ENCODE data around the gene RGS3.

The RGS3 gene

DNA sequence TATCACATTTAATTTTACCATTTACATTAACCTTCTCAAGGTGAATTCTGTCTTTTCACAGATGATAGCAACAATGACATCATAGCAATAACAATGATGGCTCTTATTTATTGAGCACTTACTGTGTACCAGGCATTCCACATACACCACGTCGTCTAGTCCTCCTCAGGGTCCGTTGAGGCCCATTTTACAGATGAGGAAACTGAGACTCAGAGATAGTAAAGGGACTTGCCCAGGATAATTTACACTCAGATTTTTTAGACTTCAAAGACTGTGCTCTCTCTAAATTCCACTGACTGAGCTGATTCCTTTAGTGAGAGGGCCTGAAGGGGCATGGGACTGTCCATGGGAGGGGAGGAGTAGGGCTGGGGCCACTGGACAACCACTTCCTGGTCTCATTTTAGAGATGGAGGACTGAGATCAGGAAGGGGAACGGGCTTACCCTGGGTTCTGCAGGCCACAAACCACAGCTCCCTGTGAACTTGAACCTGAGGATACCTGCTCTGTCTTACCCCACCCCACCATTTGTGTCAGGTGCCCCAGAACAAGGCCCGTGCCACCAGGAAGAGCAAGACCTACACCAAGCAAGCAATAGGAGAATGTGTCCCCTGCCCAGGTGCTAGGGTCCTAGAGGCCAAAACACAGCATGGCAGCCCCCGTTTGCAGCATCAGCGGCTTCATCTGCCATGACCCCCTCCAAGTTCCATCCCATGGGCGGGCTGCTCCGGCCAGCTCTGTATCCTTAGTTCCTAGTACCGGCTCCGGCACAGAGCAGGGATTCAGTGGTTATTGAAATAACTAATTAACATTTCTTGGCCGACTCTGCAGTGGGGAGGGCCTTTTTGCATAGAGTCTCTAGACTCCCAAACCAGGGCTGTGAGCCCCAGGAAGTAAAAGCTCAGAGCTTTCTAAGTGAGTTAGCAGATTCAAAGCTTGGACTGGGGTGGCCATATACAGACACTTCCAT lies 96.6 kb downstream of the RGS3 start:
- H3K27me3 ChIP-seq: no peaks in the 10 kb centered on the region
- H3K4me3 ChIP-seq (ENCODE audit: low read depth, low read length): no peak overlapping the region
- H3K9me3 ChIP-seq: no peaks in the 10 kb centered on the region
- TF ChIP-seq CTCF (IDR thresholded peaks at IDR 0.05; ENCODE audit: low read depth, low read length): no peak
- H3K4me1 ChIP-seq: peaks cover 16% of the 10 kb centered on the region
- no peaks in the 10 kb centered on the region for H3K36me3 ChIP-seq
- DNase-seq: no peak

GRCh38 chr9:113562653-113563381 lies 99.3 kb downstream of the RGS3 start:
- no peak for DNase-seq
- H3K9me3 ChIP-seq: no peaks in the 10 kb centered on the region
- no peaks in the 10 kb centered on the region for H3K27me3 ChIP-seq
- H3K4me1 ChIP-seq: peaks cover 30% of the 10 kb centered on the region
- TF ChIP-seq CTCF (IDR thresholded peaks at IDR 0.05; ENCODE audit: low read depth, low read length): no peak
- no peak overlapping the region for H3K4me3 ChIP-seq (ENCODE audit: low read depth, low read length)
- no peaks in the 10 kb centered on the region for H3K36me3 ChIP-seq

- H3K36me3 ChIP-seq: no peaks in the 10 kb centered on the region
- no peaks in the 10 kb centered on the region for H3K27me3 ChIP-seq
- H3K4me1 ChIP-seq: peaks cover 32% of the 10 kb centered on the region
- no peak overlapping the region; the same call in 1 of the 2 replicates for H3K4me3 ChIP-seq (ENCODE audit: low read depth, low read length)
- DNase-seq: no peak
- H3K9me3 ChIP-seq: no peaks in the 10 kb centered on the region
- TF ChIP-seq CTCF (IDR thresholded peaks at IDR 0.05; ENCODE audit: low read depth, low read length): no peak
These were observed 100.4 kb downstream of the RGS3 start for GRCh38 chr9:113563826-113564497.

DNA sequence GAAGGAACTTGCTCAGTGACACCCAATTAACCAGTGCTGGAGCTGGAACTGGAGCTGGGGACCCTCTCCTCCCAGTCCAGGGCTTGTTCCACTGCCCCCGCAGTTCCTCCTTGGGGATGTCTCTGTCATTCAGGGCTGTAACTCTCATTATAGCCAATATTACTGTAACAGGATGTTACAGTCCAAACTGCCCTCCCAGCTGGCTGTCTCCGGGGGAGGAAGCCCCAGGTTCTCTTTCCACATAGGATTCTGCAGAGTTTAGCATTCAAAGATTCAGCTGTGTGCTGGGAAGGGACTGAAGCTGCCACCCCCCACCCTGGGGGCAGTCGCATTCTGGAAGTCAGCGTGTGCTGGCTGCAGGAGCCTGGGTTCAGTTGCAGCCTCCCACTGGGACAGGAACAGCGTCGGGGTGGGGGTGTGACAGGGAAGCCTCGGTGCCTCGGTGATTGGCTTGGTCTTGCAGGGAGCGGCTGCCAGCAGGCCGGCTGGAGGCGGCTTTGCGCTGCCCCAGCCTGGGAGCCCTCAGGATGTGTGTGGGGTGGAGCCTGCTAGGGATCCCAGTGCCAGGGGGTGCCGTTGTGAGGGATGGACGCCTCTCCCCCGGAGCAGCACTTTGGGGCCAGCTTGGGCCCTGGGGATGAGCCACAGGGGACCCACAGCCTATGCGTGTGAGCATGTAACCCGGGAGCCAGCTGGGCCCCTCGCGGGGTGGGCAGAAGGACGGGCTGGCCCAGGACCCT lies 101.1 kb downstream of the RGS3 start:
- Histone ChIP-seq H3K4me3 (ENCODE audit: low read depth, low read length) (peak overlapping the region; percentile 85), H3K36me3 (no peaks in the 10 kb centered on the region), H3K9me3 (no peaks in the 10 kb centered on the region), H3K27me3 (no peaks in the 10 kb centered on the region), H3K4me1 (peaks cover 25% of the 10 kb centered on the region)
- peak; percentile 82 for DNase-seq
- no peak for TF ChIP-seq CTCF (IDR thresholded peaks at IDR 0.05; ENCODE audit: low read depth, low read length)

DNA sequence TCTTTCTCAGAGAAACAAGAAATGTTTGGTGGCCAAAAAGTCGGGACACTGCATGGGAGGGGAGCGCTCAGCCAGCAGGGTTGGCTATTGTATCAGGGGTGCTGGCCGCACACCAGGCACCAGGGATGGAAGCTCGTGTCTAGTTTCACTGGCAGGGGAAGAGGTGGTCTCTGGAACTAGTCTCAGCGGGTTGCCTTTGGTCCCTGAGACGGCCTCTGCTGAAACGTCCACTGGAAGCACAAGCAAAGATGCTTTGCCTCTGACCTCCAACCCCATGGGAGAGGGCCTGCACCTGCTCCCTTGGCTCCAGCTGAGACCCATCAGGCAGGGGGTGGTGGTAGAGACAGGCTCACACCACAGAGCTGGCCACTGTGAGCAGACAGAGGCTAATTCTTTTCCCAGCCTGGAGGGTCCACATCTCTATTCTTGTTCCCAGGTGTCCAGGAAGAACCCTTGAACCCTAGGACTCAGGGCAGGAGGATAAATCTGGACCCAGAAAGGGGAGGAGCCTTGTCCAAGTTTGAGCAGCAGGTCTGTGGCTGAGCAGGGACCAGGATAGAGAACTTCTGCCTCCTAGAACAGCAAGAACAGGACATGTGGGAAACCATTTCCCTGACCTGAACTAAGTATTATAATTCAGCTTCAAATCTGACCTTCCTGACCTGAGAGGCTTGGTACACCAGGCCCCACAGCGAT lies 102.6 kb downstream of the RGS3 start:
- H3K36me3 ChIP-seq: no peaks in the 10 kb centered on the region
- H3K27me3 ChIP-seq: no peaks in the 10 kb centered on the region
- DNase-seq: no peak
- H3K4me3 ChIP-seq (ENCODE audit: low read depth, low read length): peak overlapping the region; percentile 85
- peaks cover 25% of the 10 kb centered on the region for H3K4me1 ChIP-seq
- no peaks in the 10 kb centered on the region for H3K9me3 ChIP-seq
- no peak for TF ChIP-seq CTCF (IDR thresholded peaks at IDR 0.05; ENCODE audit: low read depth, low read length)

Data from BE2C (cell line).